ENCODE results near the gene MAL.

- TF ChIP-seq, protein P1, sequence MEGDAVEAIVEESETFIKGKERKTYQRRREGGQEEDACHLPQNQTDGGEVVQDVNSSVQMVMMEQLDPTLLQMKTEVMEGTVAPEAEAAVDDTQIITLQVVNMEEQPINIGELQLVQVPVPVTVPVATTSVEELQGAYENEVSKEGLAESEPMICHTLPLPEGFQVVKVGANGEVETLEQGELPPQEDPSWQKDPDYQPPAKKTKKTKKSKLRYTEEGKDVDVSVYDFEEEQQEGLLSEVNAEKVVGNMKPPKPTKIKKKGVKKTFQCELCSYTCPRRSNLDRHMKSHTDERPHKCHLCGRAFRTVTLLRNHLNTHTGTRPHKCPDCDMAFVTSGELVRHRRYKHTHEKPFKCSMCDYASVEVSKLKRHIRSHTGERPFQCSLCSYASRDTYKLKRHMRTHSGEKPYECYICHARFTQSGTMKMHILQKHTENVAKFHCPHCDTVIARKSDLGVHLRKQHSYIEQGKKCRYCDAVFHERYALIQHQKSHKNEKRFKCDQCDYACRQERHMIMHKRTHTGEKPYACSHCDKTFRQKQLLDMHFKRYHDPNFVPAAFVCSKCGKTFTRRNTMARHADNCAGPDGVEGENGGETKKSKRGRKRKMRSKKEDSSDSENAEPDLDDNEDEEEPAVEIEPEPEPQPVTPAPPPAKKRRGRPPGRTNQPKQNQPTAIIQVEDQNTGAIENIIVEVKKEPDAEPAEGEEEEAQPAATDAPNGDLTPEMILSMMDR (conservative IDR thresholded peaks at IDR 0.05), result no peak
- TF ChIP-seq ZFX (IDR thresholded peaks at IDR 0.05), result no peak
Measured at GRCh38 chr2:95050385-95051300, 25.1 kb downstream of the MAL start.

All from C4-2B (cell line).